Kidney (tissue), 14 donors: ENCODE data around the gene PRKD1. TPM values are rescaled to one million over a fixed set of nuclear protein-coding genes. Genes with fewer than 3 reads are reported as not detected.

Source experiments
- DNase-seq, 5 donors: peaks; one replicate each; pipeline ENCODE4 v3.0.0-alpha.2; 2013 to 2020
- FAIRE-seq: peaks from 2 replicates; lab custom pipeline; 2012; peaks lifted over from hg19 to GRCh38; lab: Jason Lieb, UNC
- H3K27ac ChIP-seq, 2 donors: one replicate each; pipeline ENCODE4 v1.7.0; 2013; ENCODE audit warnings: low read depth in 2 of 2, low read length in 2 of 2, inconsistent platforms in 1 of 2
- H3K27me3 ChIP-seq: one replicate; pipeline ENCODE4 v1.7.1; 2013; ENCODE audit warnings: low read length, inconsistent platforms; ENCODE audit not compliant: control insufficient read depth, insufficient read depth
- H3K36me3 ChIP-seq, 3 donors: one replicate each; pipeline versions ENCODE4 v1.7.0 to v1.7.1; 2013; ENCODE audit warnings: low read length in 3 of 3, control low read depth in 1 of 3, inconsistent platforms in 1 of 3; ENCODE audit not compliant: insufficient read depth in 3 of 3, control insufficient read depth in 2 of 3
- H3K4me1 ChIP-seq, 3 donors: one replicate each; pipeline versions ENCODE4 v1.7.0 to v1.7.1; 2013; ENCODE audit warnings: low read length in 3 of 3, inconsistent platforms in 1 of 3, low read depth in 1 of 3; ENCODE audit not compliant: control insufficient read depth in 2 of 3, insufficient read depth in 2 of 3
- H3K4me3 ChIP-seq, 3 donors: one replicate each; pipeline versions ENCODE4 v1.7.0 to v1.8.1; 2013; ENCODE audit warnings: low read length in 3 of 3, control low read depth in 1 of 3, inconsistent platforms in 1 of 3
- H3K9ac ChIP-seq, 3 donors: one replicate each; pipeline versions ENCODE4 v1.7.0 to v1.7.1; 2013; ENCODE audit warnings: low read length in 3 of 3, control low read depth in 1 of 3, inconsistent platforms in 1 of 3
- H3K9me3 ChIP-seq, 3 donors: one replicate each; pipeline versions ENCODE4 v1.7.0 to v1.7.1; 2013; ENCODE audit warnings: low read length in 3 of 3, control low read depth in 1 of 3, inconsistent platforms in 1 of 3; ENCODE audit not compliant: control insufficient read depth in 2 of 3, insufficient read depth in 1 of 3
- CTCF ChIP-seq: IDR thresholded peaks from 3 replicates; pipeline ENCODE4 v1.5.1; 2012; ENCODE audit warnings: mild to moderate bottlenecking, moderate library complexity, borderline replicate concordance; ENCODE audit not compliant: insufficient read depth; ENCODE audit errors: extremely low read depth
- intact Hi-C: fragments of 100-400 bp; cut with DNase I; formaldehyde crosslinking; loops from one replicate; pipeline ENCODE4 v1.11.1; 2022
- polyA plus RNA-seq: library from polyadenylated mRNA; stranded (reverse); fragments of 350-450 nt; fragmentation: Illumina TruSeq; extraction: RNeasy Lipid Tissue Mini Kit (QIAGEN cat#74804); gene quantifications from one replicate; pipeline ENCODE4 v1.2.3, GENCODE V29; 2014; ENCODE audit warnings: low read depth, low replicate concordance; ENCODE audit not compliant: insufficient read depth
- total RNA-seq: library from RNA; stranded (reverse); fragmentation: NEBNext Ultra II Directional; extraction: Animal tissue kit (Norgen Biotek cat#: 25700); gene quantifications from one replicate; pipeline ENCODE4 v1.2.1, GENCODE V29; 2021
- donor health status: control.
- donor health status: control.
- donor health status: control.
- donor health status: control.
- donor health status: control.
- donor health status: DM: yes; HTN: yes; CAD: no.
- donor health status: Normal renal cell carcinoma (clear cell type).

PRKD1 gene
- total and polyA plus RNA-seq, 2 donors from 2014 or later, result 14.0 to 45.1 TPM

- H3K9ac ChIP-seq, result no peak overlapping the region
- FAIRE-seq (peak; percentile 84), DNase-seq (peak in 4 of 5 donors; percentile 37 to 72 (median 59))
- no peaks in the 10 kb centered on the region for H3K27me3 ChIP-seq
- no peaks in the 10 kb centered on the region for H3K36me3 ChIP-seq
- peak overlapping the region; percentile 59 to 65 for H3K27ac ChIP-seq
- no peak for TF ChIP-seq CTCF
- no peaks in the 10 kb centered on the region for H3K9me3 ChIP-seq
- H3K4me1 ChIP-seq, result peaks cover 0 to 12% (median 0%) of the 10 kb centered on the region in 3 donors
- intact Hi-C loops, result no loop called here
- H3K4me3 ChIP-seq, result no peak overlapping the region
Observed at GRCh38 chr14:29906256-29906870, 21.3 kb downstream of the PRKD1 start.

- H3K27ac ChIP-seq, result no peak overlapping the region
- H3K9ac ChIP-seq, result no peak overlapping the region
- no peak for FAIRE-seq
- H3K36me3 ChIP-seq, result no peaks in the 10 kb centered on the region
- intact Hi-C loops, result no loop called here
- TF ChIP-seq CTCF, result no peak
- H3K27me3 ChIP-seq, result no peaks in the 10 kb centered on the region
- H3K4me1 ChIP-seq, result peaks cover 0 to 12% (median 0%) of the 10 kb centered on the region in 3 donors
- H3K9me3 ChIP-seq, result peaks cover 0 to 4% (median 0%) of the 10 kb centered on the region in 3 donors
- no peak overlapping the region for H3K4me3 ChIP-seq
- peak in 2 of 5 donors; percentile 27 to 51 for DNase-seq
Observed at GRCh38 chr14:29905543-29905942, 22.1 kb downstream of the PRKD1 start.

- no peaks in the 10 kb centered on the region for H3K4me1 ChIP-seq
- no peak for FAIRE-seq
- intact Hi-C loops, result no loop called here
- no peak for DNase-seq
- no peaks in the 10 kb centered on the region for H3K36me3 ChIP-seq
- H3K4me3 ChIP-seq, result no peak overlapping the region
- H3K27ac ChIP-seq, result no peak overlapping the region
- peaks cover 0 to 4% (median 0%) of the 10 kb centered on the region in 3 donors for H3K9me3 ChIP-seq
- H3K9ac ChIP-seq, result no peak overlapping the region
- no peak for TF ChIP-seq CTCF
- no peaks in the 10 kb centered on the region for H3K27me3 ChIP-seq
Observed at GRCh38 chr14:29900609-29901350, 26.9 kb downstream of the PRKD1 start.
